GM19193 (cell line): ENCODE results near the gene ZNF319.

Experiments used
- POLR2A ChIP-seq: IDR thresholded peaks from 4 replicates; pipeline ENCODE4 v1.6.1; 2011; ENCODE audit not compliant: insufficient read depth, insufficient read length; ENCODE audit errors: extremely low read depth

ZNF319 gene

GRCh38 chr16:57985204-57986181 lies 15.0 kb downstream of the ZNF319 start:
- TF ChIP-seq POLR2A, result no peak

GRCh38 chr16:57984443-57985203 lies 15.8 kb downstream of the ZNF319 start:
- no peak for TF ChIP-seq POLR2A

GRCh38 chr16:57982385-57982784 lies 18.1 kb downstream of the ZNF319 start:
- TF ChIP-seq POLR2A, result no peak

- TF ChIP-seq POLR2A, result no peak
These were observed 18.8 kb downstream of the ZNF319 start for GRCh38 chr16:57981636-57982035.

- no peak for TF ChIP-seq POLR2A
These were observed 21.4 kb downstream of the ZNF319 start for GRCh38 chr16:57979006-57979585.

- no peak for TF ChIP-seq POLR2A
These were observed 22.9 kb downstream of the ZNF319 start for GRCh38 chr16:57977418-57978069.

- TF ChIP-seq POLR2A, result no peak
These were observed 24.1 kb downstream of the ZNF319 start for GRCh38 chr16:57976331-57976796.

GRCh38 chr16:57972306-57972705 lies 28.2 kb downstream of the ZNF319 start:
- no peak for TF ChIP-seq POLR2A

- no peak for TF ChIP-seq POLR2A
These were observed 28.6 kb downstream of the ZNF319 start for GRCh38 chr16:57971848-57972247.

- TF ChIP-seq POLR2A, result no peak
These were observed 29.5 kb downstream of the ZNF319 start, which contains the start of gene CNGB1 for GRCh38 chr16:57970970-57971369. CNGB1 (minus strand) TSS chr16:57971128; CDS start chr16:57967286, 3,842 bp downstream.

GRCh38 chr16:57970319-57970718 lies 30.2 kb downstream of the ZNF319 start:
- no peak for TF ChIP-seq POLR2A

- no peak for TF ChIP-seq POLR2A
These were observed 30.9 kb downstream of the ZNF319 start for GRCh38 chr16:57969451-57970123.

GRCh38 chr16:57967916-57968315 lies 32.6 kb downstream of the ZNF319 start:
- TF ChIP-seq POLR2A, result no peak

GRCh38 chr16:57966986-57967385 lies 33.5 kb downstream of the ZNF319 start:
- no peak for TF ChIP-seq POLR2A
